ENCODE results near the gene TAF1A.
A peak's percentile ranks its signal among the peaks of the same experiment; 100 is the strongest.
"Not testable (repeated sequence)": the region's sequence is repeated elsewhere in the genome, so short reads cannot be mapped to it uniquely, and the experiment has no call there.

The TAF1A gene

DNA sequence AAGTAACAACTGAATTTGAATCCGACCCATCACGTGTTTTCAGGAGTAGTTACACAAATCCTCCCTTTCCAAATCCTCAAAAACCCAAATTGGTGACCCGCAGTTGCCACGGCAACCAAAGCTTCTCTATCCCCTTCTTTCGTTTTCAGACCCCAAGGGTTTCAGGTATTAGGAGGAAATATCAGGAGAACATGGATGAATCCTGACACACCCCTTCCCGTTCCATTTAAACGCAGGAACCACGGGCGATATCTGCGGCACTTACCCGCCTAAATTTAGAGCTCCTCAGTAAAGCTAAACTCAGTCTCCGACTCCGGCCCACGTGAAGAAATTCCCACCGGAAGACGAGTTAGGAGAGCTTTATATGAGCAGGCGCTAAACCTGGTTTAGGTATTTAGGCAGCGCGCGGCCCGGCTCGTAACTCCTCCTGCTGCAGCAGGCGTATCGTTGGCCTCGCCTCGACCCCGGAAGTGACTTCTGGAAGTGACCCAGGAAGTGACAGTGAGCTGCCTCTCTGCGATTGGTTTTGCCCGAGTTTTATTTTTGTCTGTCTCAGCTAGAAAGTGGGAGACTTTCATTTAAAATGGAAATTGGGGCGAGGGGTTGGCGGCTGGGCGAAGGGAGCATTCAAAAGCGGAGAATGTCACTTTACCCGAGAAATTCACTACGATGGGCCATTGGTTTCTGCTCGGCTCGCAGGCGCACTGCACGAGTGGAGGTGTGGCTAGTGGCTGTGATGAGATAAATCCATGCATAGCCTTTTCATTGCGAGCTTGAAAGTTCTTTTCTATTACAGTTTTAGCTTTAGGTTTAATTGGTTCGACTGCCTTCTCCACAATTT, at the start of gene TAF1A:
TAF1A (minus strand) TSS at position 472 of the 841 bp plus-strand sequence.
- peak; percentile 89 for DNase-seq (ENCODE audit: low spot score)

DNA sequence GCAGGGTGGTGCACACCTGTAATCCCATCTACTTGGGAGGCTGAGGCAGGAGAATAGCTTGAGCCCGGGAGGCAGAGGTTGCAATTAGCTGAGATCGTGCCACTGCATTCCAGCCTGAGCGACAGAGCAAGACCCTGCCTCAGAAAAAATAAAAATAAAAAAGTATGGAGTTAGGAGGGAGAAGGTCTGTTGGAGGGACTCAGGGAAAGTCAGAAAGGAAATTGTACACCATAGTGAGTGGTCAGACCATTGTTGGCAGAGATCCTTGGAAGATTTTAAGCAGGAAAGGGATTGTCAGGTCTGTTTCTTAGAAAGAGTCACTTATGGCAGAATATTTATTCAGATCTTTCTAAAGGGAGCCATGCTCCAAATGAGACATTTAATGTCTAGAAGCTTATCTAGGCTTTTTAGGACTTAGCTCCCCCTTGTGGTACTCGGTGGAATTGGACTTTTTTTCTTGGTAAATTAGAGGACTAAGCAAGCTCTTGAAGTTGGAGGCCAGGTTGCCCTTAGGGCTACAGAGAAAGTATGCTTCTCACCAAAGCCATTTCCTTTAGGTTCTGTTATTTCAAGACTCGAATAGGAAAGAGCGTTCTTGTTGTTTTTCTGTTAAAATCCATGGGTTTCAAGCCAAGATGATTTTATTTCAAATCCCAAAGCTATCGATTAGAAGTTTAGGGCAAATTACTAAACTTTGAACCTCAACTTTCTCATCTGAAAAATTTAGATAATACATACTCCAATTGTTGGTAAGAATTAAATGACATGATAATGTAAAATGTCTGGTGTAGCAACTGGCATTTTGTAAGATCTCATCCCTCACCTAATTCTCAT, 44.7 kb upstream of the TAF1A start:
- peak; percentile 88 for DNase-seq (ENCODE audit: low spot score)

DNA sequence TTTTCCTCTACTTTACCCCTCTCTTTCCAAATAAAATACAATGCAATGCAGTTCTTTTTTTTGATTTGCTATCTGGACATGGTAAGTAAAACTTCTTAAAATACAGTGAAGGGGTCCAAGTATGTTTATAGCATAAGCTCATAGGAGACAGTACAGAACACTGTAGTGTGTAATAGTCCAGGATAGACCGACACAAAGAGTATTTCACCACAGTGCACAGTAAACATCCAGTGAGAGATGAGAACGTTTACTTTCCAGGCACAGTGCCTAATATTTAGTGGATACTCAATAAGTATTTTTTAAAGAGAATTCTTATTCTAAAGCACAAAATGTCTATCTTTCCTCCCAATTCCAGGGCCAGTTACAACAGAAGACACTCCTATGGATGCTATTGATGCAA, 43.0 kb upstream of the TAF1A start:
- DNase-seq (ENCODE audit: low spot score) = no peak

DNA sequence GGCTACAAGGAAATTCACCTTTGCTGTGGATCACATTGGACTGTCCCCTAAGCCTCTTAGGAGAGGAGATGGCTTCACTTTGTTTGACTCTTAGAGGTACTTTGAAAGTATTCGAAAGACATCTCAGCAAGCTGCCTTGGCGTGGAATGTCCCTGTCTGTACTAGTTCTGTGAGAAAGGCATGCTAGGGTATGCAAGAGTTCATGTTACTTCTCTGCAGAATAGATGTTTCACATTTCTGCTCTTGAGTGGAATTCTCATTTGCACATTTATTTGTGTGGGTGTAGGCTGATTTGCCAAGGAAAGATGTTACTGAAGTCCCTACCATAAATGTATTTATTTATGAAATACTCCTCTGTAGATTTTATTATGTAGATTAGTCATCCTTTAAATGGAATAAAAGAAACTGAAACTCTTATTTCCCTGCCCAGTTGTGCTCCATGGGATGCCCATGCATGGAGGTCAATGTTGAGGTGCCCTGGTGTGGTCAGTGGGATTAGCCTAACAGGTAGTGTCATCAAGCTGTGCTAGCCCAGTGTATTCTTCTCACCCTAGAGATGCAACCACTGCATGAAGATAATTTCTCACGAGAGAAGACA, 42.0 kb upstream of the TAF1A start:
- no peak for DNase-seq (ENCODE audit: low spot score)

DNA sequence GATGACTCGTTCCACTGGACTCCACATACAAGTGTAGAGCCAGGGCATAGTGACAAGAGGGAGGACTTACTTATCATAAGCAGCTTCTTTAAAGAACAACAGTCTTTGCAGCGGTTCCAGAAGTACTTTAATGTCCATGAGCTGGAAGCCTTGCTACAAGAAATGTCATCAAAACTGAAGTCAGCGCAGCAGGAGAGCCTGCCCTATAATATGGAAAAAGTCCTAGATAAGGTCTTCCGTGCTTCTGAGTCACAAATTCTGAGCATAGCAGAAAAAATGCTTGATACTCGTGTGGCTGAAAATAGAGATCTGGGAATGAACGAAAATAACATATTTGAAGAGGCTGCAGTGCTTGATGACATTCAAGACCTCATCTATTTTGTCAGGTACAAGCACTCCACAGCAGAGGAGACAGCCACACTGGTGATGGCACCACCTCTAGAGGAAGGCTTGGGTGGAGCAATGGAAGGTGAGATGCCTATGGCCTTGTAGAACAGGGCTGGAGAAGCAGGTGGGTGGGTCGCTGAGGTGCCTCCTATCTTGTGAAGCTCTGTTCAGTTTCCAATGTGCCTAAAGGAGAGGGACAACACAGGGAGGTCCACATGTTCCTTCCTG, 40.3 kb upstream of the TAF1A start:
- DNase-seq (ENCODE audit: low spot score) = peak; percentile 31

DNA sequence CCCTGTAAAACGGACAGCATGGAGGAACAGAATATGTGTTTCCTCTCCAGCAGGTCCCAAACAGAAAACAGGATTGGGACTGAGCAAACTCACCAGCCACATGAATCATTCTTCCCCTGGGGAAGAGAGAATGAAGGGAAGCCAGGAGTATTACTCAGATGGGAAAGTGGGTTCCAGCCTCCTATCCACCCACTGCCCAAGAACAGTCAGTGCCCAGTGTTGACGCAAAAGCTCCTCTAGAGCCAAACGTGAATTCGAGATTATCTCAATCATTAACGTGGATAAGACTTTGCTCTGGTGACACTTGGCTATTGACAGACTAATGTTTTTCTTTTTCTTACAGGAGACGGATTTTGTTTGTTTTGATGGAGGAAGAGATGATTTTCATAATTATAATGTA, 37.5 kb upstream of the TAF1A start:
- no peak for DNase-seq (ENCODE audit: low spot score)

DNA sequence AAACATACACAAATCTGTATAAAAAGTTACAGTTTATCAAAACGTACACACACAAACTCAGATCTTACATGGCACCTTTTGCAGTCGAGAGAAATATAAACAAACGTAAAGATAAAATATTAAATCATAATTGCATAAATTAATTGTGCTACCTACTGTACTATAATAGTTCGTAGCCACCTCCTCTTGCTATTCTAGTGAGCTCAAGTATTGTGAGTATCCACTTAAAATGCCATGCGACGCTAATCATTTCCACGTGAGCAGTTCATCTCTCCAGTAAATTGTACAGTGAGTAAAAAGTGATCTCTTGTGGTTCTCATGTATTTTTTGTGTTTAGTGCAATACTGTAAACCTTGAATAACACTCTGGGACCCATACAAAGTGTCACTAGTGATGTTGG, 34.5 kb upstream of the TAF1A start:
- DNase-seq (ENCODE audit: low spot score) = no peak

DNA sequence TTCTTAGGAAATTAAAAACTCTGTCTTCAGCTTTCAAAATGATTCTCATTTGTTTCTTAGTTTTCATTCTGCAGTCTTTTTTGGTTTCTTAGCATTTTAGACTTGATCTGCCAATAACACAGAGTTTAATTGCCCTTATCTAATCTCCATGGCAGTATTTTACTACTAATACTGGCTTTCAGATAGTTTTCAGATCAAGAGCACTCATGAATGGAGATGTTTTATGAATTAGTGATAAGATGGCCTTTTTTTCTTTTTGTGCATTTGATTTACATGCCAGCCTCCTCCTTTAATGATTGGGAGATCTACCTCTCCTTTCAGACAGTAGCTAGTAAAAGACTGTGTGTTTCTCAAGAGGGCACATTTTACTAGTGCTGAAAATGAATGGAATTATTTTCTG, 33.7 kb upstream of the TAF1A start:
- no peak for DNase-seq (ENCODE audit: low spot score)

DNA sequence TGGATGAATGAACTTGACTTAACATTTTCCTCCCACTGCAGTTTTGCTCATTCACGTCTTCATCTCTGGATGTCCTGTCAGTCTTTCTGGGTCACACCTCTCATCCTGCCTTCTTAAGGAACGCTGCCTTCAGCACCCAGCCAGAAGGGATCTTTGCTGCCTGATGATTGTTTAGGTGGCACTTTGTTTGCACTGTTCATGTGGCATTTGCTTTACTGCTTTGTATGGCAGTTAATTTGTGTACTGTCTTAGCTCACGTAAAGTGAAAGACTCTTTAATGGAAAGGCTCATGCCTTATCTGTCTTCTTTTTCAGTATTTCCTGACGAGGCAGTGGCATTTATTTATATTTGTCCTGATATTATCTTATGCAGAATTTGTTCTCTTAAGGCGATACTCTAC, 33.0 kb upstream of the TAF1A start:
- no peak for DNase-seq (ENCODE audit: low spot score)

DNA sequence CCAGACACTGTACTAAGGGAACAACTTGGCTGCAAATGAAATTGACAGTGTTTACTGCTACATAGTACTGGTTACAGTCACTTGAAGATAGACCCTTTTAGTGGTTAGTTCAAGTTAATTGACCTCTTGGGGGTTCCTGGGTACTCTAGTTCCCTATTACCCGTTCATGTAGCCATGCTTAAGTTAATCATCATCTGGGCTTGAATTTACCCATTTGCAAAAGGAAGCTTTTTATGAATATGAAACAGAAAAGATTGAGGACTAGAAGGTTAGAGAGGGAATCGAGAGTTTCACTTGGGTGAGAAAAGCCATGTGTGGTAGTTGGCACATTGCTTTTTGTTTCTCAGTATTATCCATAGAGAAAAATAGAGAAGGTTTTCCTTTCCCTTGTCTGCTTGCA, 30.8 kb upstream of the TAF1A start:
- no peak for DNase-seq (ENCODE audit: low spot score)

DNA sequence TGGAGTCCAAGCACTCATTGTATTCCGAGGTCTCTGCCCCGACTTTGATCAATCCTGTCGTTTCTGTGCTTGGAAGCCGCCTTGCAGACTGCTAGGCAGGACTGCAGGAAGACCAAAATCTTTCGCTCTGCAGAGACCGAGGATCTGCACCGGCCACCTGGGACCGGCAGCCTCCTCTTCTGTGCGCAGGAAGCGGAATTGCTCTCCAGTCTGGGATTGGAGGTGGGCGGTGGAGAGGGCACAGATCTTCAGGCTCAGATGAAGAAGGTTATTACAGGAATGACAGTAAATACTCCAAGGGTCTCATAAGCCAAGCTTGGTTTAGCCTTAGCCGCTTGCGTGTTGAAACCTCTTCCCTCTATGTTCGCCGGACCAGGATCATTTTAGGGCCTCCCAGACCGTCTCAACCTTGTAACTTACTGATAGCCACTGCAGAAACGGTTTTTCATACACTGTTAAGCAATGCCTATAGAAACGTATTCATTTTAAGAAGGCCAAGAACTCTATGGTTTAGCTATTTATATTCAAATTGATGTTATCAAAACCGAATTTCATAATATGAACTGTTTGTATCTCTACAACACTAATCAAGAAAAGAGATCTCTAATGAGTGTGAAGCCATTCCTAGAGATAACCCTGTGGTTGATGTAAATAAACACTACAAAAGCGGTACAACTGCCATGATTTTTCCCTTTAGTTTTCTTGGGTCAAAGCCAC, 29.3 kb upstream of the TAF1A start:
- peak; percentile 25 for DNase-seq (ENCODE audit: low spot score)

DNA sequence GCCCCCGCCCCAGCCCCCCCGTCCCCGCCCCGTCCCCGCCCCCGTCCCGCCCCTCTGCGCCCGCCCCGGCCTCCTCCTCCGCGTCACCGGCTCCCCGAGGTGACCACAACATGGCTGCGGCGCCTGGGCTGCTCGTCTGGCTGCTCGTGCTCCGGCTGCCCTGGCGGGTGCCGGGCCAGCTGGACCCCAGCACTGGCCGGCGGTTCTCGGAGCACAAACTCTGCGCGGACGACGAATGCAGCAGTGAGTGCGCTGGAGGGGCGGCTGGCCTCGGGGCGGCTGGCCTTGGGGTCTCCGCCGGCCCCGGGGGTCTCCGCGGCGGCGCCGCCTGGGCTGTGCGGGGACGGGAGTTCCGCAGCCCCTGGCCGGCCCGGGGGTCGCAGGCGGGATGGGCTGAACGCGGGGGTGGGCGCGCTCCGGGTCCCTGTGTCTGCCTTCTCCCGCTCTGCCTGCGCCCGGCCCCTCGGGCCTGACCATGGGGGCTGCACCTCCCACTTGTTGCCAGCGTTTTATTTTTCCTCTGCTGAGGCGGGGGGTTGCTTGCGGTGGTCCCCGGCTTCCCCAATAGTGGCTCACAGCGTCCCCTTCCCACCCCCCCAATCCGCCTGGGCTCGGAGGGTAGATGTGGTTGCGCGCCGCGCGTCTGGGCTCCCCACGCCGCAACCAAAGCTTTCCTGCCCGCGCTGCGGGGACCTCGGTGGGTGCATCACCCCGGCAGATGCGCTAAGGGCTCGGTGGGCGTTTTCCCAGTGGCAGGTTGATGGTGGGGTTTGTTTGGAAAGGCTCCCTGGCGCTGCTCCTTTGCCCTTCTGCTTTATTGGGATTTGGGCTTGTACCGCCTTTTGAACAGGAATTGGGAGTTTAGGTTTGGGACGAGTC, 28.5 kb upstream of the TAF1A start, which contains the start of gene MIA3:
MIA3 (plus strand) TSS at position 97 of the 879 bp plus-strand sequence; CDS start at position 111, 14 bp downstream.
- DNase-seq (ENCODE audit: low spot score) = peak; percentile 67

DNA sequence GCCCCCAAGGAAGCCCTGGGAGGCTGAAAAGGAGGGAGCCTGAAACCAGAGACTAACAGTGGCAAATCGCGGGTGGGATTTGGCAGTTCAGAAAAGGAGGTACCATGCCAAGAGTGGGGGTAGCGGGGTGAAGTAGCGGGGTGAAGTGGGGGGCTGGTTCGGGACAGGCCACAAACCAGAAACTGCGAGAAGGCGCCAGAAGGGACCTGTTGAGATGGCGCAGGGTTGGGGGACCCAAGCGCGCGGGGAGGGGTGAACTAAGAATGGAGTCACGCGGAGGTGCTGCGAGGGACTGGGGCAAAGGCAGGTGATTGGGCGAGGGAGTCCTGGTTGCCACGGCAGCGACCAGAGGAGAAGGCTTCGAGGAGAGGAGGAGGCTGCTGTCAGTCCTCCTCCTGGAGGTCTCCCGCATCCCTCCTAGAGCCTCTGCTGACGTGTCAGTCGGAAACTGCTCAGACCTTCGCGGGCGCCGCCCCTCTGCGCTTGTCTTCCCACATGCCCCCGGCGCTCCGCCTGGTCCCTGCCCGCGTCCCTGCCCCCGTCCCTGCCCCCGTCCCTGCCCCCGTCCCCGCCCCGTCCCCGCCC, 27.7 kb upstream of the TAF1A start:
- peak; percentile 91 for DNase-seq (ENCODE audit: low spot score)

DNA sequence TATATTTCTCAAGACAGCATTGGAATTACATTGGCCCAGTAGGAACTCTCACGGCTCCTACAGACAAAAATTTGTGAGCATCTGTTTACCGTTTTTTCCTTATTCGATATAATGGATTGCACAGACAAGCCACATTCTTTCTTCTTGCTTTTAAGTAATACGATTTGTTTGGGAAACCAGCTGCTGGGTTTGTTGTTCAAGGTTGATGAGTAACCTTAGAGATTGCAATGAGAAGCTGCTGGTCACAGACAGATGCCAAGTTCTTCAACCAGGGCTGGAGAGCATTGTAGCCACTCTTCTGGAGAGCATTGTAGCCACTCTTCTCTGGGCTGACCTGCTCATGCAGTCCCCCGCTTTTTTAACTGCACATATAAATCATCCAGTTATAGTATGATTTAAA, 26.8 kb upstream of the TAF1A start:
- DNase-seq (ENCODE audit: low spot score) = no peak

DNA sequence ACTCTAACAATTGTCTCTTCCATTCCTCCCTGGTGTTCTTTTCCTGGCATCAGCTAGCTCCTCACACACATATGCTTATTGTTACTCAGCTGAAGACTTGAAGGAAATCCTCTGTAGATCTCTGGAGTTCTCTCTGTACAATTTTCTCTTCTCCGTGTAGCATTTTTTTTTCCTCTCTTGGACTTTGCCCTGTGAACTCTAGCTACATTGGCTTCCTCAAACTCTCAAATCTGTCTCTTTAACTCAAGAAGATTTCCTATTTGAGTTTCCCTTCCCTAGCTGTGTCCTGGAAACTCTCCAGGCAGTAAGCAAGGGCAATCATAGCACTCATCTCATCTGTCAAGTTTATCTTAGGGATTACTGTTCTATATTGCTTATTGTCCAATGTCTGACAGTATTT, 23.9 kb upstream of the TAF1A start:
- no peak for DNase-seq (ENCODE audit: low spot score)

DNA sequence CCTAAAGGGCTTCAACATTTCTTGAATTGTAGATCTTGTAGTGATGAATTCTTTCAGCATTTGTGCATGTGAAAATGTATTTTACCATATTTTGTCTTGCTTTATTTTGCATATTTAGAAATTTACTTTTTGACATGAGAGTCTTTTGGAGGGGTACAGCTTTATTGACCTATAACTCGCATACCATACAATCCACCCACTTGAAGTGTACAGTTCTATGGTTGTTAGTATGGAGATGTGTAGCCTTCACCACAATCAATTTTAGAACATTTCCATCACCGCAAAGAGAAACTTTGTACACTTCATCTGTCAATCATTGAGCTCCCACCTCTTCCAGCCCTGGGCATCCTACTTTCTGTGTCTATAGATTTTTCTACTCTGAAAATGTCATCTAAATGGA, 21.0 kb upstream of the TAF1A start:
- DNase-seq (ENCODE audit: low spot score) = no peak

DNA sequence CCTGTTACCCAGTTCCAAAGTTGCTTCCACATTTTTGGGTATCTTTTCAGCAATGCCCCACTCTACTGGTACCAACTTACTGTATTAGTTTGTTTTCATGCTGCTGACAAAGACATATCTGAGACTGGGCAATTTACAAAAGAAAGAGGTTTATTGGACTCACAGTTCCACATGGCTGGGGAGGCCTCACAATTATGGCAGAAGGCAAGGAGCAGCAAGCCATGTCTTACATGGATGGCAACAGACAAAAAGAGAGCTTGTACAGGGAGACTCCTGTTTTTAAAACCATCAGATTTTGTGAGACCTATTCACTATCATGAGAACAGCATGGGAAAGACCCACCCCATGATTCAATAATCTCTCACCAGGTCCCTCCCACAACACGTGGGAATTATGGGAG, 19.4 kb upstream of the TAF1A start:
- not testable (repeated sequence) for DNase-seq (ENCODE audit: low spot score)

DNA sequence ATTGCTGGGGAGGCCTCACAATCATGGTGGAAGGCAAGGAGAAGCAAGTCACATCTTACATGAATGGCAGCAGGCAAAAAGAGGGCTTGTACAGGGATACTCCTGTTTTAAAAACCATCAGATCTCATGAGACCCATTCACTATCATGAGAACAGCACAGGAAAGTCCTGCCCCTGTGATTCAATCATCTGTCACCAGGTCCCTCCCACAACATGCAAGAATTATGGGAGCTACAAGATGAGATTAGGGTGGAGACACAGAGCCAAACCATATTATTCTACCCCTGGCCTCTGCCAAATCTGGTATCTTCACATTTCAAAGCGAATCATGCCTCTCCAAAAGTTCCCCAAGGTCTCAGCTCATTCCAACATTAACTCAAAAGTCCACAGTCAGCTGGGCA, 17.0 kb upstream of the TAF1A start:
- DNase-seq (ENCODE audit: low spot score) = no peak

DNA sequence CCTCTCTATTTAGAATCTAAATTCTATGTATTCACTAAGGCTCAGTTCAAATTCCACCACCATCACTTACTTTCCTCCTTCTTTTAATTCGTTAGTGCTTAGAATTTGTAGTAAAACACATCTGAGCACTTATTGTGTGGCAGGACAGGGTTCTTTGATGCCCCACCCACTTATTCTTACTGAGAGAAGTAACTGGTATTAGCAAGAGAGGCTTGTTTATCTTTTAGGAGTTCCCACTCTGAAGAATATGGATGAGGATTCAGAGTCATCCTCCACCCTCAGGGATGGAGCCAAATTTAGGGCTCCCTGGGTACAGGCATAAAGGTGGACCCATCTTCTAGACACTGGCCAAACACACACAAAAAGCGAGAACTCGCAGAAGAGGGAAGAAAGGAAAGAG, 11.5 kb upstream of the TAF1A start:
- no peak for DNase-seq (ENCODE audit: low spot score)

DNA sequence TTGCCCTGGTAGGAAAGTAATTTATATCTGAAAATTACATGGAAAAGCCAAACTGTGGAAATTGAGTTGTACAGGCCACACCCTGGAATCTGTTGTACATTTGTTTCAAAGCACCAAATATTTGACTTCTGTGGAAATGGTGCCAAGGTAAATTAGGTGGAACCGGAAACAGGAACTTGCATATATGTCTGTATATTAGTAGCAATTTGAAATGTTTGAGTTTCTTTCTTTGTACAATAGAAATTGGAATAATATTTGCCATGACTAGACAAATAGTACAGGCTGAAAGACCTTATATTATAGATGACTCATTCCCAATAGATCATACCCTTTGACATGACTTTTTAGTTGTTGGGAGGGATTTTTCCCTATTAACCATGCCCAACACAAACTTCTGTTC, 10.5 kb upstream of the TAF1A start:
- DNase-seq (ENCODE audit: low spot score) = no peak

Data from putamen (tissue), 1 donor.